ENCODE data around the gene MAGI2. TPM values are rescaled to one million over a fixed set of nuclear protein-coding genes. Genes with fewer than 3 reads are reported as not detected.

The MAGI2 gene
- total RNA-seq, 1 experiment from 2014 or later = 14.3 TPM

DNA sequence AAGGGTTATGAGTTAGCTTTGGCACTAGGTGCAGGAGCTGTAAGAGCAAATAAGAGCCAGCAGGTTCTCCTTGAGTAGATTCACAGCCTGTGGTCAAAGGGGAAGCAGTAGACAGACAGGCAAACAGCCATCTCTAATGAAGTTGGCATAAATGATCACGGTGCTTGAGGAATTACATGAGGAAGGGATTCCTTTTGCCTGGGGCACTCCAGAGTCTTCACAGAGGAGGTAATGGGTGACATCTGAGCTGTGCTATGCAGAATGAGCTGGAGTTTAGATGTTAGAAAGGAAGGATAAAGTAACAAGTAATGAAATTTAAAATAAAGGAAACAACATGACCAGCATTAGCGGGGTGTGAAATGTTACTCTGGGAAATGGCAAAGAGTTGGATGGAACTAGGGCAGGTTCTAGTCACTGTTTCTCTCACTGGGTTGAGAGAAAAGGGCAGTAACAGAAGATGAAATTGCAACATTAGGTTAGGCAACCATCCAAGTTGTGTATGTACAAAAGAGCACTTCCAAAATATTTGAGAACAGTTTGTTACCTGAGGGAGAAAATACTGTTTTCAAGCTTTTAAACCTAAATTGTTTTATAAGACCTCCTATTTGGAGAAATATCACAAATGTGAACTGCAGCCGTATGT, 1041.1 kb downstream of the MAGI2 start:
- Histone ChIP-seq H3T11ph (ENCODE audit: low read length) (no peak overlapping the region), H2AK5ac (ENCODE audit: insufficient read length, low read length) (no peak overlapping the region)
- peak overlapping the region in 2 of 3 experiments; percentile 34 to 63; a peak in 2 of 7 replicates for H3K27ac Mint-ChIP-seq

More for the DNA sequence above, 1041.1 kb downstream of the MAGI2 start:
- no peaks in the 10 kb centered on the region for H3K27me3 ChIP-seq (ENCODE audit: insufficient read depth, low read length)
- H3K4me2 ChIP-seq (ENCODE audit: insufficient read depth, insufficient read length, low read length) = no peak overlapping the region
- Mint-ChIP-seq H3K4me3 (no peak overlapping the region), H3K36me3 (ENCODE audit: insufficient read depth in 1 of 3, low read depth in 3 of 3) (peaks cover 0 to 5% (median 4%) of the 10 kb centered on the region in 3 experiments; a peak in 3 of 7 replicates), H3K27me3 (ENCODE audit: low read depth) (no peaks in the 10 kb centered on the region), H3K4me1 (peaks cover 5 to 20% of the 10 kb centered on the region in 2 experiments), H3K9me3 (peaks cover 2 to 4% of the 10 kb centered on the region in 2 experiments; a peak in 2 of 5 replicates)
- H2BK120ac ChIP-seq (ENCODE audit: low read depth, low read length, poor library complexity, severe bottlenecking) = no peak overlapping the region
- H2AFZ ChIP-seq (ENCODE audit: low read length) = no peak overlapping the region
- H2BK12ac ChIP-seq (ENCODE audit: insufficient read length, low read depth, low read length) = no peak overlapping the region
- 0 out of 2 replicates have a peak, but pooled peaks cover 2% of the 10 kb centered on the region for H3K79me2 ChIP-seq (ENCODE audit: insufficient read depth, low read length)
- H3K27ac ChIP-seq (ENCODE audit: insufficient read length, low read depth, low read length) = no peak overlapping the region
- H3K23me2 ChIP-seq (ENCODE audit: insufficient read length, low read depth, low read length, poor library complexity, severe bottlenecking) = no peaks in the 10 kb centered on the region
- no peaks in the 10 kb centered on the region for H4K20me1 ChIP-seq (ENCODE audit: control insufficient read depth, insufficient read depth, insufficient read length)
- 0 out of 2 replicates have a peak overlapping the region, but pooled peaks have one; percentile 68 for H2BK15ac ChIP-seq (ENCODE audit: low read depth, low read length)
- no peak overlapping the region for H3K56ac ChIP-seq (ENCODE audit: insufficient read length, low read depth, low read length)
- H4K8ac ChIP-seq (replicated peaks; ENCODE audit: insufficient read length, low read depth, low read length) = no peak overlapping the region
- no peak overlapping the region for H3K18ac ChIP-seq (ENCODE audit: insufficient read length, low read depth, low read length)
- no peaks in the 10 kb centered on the region for H3K79me1 ChIP-seq (ENCODE audit: insufficient read depth, low read depth, low read length, poor library complexity, severe bottlenecking)
- TF ChIP-seq, protein P1, sequence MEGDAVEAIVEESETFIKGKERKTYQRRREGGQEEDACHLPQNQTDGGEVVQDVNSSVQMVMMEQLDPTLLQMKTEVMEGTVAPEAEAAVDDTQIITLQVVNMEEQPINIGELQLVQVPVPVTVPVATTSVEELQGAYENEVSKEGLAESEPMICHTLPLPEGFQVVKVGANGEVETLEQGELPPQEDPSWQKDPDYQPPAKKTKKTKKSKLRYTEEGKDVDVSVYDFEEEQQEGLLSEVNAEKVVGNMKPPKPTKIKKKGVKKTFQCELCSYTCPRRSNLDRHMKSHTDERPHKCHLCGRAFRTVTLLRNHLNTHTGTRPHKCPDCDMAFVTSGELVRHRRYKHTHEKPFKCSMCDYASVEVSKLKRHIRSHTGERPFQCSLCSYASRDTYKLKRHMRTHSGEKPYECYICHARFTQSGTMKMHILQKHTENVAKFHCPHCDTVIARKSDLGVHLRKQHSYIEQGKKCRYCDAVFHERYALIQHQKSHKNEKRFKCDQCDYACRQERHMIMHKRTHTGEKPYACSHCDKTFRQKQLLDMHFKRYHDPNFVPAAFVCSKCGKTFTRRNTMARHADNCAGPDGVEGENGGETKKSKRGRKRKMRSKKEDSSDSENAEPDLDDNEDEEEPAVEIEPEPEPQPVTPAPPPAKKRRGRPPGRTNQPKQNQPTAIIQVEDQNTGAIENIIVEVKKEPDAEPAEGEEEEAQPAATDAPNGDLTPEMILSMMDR (conservative IDR thresholded peaks at IDR 0.05) = no peak
- H2BK5ac ChIP-seq (ENCODE audit: insufficient read length, low read length) = no peak overlapping the region
- H3K23ac ChIP-seq (ENCODE audit: insufficient read length, low read depth, low read length) = no peak overlapping the region
- H4K5ac ChIP-seq (ENCODE audit: insufficient read length, low read depth, low read length) = no peak overlapping the region
- H3K4ac ChIP-seq (ENCODE audit: low read depth, low read length) = no peak overlapping the region
- no CpG with 5 or more reads among the region's 3 CpGs for WGBS (ENCODE audit: extremely low coverage, insufficient read length, low lambda C conversion rate)
- no peaks in the 10 kb centered on the region for H3K9me3 ChIP-seq (ENCODE audit: control insufficient read depth, low read depth, low read length)
- H3K14ac ChIP-seq (ENCODE audit: insufficient read depth, low read length) = no peak overlapping the region
- H4K91ac ChIP-seq (ENCODE audit: insufficient read length, low read depth, low read length) = no peak overlapping the region
- no peaks in the 10 kb centered on the region for H3K4me1 ChIP-seq (ENCODE audit: insufficient read depth, low read length)
- no peak overlapping the region for H3K9ac ChIP-seq (ENCODE audit: extremely low read depth, insufficient read length, low read length)
- no peak for DNase-seq
- H2BK20ac ChIP-seq (ENCODE audit: low read depth, low read length, poor library complexity, severe bottlenecking) = no peak overlapping the region
